Posterior vena cava (tissue), 2 donors: ENCODE results near the gene FCAMR. TPM values are rescaled to one million over a fixed set of nuclear protein-coding genes. Genes with fewer than 3 reads are reported as not detected.

ENCODE experiments used
- DNase-seq: peaks from one replicate; pipeline ENCODE4 v3.0.0-alpha.2; 2020; ENCODE audit warnings: low spot score
- intact Hi-C, 2 donors: fragments of 100-400 bp; cut with DNase I; formaldehyde crosslinking; loops; one replicate each; pipeline versions ENCODE4 v1.14.1 to v1.14.2; 2022 to 2023
- total RNA-seq, 2 donors: library from RNA; stranded (reverse); fragmentation: NEBNext Ultra II Directional; extraction: Animal tissue kit (Norgen Biotek cat#: 25700); gene quantifications; one replicate each; pipeline ENCODE4 v1.2.1, GENCODE V29; 2021
- donor health status: DM: yes; HTN: yes; CAD: no.
- donor health status: DM: yes; HTN: yes; CAD: no.

FCAMR gene
- total RNA-seq, 2 donors from 2014 or later, result not detected

DNA sequence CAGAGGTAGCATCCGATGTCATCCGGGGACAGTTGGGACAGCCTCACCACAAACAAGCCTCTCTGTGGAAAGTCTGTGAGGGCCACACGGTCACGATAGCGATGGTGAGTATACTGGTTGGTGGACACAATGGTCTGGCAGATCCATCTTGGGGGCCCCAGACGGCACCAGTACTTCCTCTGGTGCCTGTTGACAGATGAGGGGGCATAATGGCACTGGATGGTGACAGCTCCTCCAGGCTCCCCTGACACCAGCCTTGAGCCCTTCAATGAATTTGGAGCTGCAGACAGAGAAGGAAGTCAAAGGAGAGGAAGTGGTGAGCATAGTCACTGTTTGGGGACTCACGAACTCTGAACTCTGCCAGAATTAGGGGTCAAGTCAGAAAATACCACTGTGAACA, 8.0 kb downstream of the FCAMR start:
- DNase-seq, result no peak

DNA sequence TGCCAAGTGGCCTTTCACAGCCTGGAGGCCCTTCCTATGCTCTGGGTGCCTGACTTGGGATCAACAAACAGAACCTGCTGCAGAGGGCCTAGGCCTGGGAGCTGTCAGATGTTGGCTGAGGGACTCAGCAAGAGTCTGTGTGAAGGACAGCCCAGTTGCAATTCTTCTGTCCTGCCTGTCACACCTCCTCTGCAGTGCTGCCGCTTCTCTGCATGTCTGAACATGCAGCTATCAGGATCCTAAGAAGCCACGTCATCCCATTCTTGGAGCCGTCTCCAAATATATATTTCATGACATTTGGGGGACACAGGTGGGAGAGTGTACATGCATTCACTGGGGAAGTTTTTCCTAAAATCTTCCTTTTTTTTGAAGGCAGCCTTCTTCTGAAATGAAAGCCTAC, 8.6 kb downstream of the FCAMR start:
- intact Hi-C loops, result no loop called here
- DNase-seq, result no peak

More for the DNA sequence above, 8.0 kb downstream of the FCAMR start:
- intact Hi-C loops, result no loop called here

DNA sequence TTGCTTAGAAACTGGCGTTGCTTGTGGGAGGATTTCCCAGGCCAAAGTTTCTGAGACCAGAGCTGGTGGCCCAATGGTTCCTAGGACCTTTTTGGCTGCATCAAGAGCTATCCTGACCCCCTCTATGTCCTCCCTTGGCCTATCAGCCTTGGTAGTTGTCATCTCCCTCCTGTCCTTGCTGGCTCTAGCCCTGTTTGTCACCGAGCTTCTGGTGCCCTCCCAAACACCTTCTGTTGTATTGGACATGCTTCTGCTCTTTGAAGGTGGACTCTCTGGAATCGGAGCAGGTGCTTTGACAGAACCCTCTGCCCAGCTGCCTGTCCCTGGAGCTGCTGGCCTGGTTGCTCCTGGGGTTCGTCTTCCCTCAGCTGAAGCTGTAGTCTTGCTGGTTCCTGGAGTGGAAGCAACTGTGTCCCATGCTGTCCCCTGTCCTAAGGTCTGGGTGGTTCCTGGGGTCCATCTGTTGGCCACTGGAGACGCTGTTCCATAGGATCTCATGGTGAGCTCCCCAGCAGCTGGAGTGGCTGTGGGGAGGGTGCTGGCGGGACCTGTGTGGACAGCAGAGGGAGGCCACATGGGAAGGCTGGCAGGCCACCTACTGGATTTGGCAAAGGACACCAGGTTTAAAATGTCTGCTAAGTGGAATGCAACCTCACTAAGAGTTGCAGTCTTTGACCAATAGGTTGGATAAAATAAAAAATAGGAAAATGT, 9.4 kb downstream of the FCAMR start:
- intact Hi-C loops, result no loop called here
- no peak for DNase-seq

DNA sequence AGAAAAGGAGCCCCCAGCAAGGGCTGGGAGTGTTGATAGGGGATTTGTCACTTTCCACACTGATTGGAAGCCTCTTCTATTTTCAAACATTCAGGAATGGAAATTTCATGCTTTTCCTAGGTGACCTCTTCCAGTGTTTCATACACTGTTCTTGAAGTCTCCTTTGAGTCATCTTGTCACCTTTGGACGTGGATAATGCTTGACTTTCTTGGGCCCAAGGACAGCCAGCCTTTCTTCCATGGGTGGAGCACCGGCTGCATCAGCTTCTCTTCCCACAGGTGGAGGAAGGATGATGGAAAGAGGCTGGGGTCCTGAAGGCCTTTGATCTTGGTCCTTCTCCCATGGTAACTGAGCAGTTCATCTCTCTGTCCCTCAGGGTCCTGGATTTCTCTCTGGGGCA, 12.1 kb downstream of the FCAMR start:
- intact Hi-C loops, result no loop called here
- DNase-seq, result peak; percentile 14

DNA sequence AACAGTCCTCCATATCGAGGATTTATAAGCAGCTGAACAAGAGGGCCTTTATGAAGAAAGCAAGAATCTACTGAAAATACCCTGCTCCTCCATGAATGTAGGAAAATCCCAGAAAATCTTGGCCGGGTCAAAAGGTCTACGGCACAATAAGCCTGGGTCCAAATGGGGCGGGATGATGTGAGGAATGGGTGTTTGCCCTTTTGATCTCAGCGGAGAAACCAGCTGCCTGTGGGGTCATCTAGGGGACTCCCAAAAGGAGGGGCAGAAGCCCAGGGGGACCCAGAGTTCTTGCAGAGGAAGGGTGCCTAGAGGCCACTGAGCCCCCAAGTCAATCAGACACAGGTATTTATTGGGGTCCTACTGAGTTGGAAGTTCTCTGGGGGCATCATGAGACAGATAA, 12.6 kb downstream of the FCAMR start:
- intact Hi-C loops, result no loop called here
- peak; percentile 72 for DNase-seq

DNA sequence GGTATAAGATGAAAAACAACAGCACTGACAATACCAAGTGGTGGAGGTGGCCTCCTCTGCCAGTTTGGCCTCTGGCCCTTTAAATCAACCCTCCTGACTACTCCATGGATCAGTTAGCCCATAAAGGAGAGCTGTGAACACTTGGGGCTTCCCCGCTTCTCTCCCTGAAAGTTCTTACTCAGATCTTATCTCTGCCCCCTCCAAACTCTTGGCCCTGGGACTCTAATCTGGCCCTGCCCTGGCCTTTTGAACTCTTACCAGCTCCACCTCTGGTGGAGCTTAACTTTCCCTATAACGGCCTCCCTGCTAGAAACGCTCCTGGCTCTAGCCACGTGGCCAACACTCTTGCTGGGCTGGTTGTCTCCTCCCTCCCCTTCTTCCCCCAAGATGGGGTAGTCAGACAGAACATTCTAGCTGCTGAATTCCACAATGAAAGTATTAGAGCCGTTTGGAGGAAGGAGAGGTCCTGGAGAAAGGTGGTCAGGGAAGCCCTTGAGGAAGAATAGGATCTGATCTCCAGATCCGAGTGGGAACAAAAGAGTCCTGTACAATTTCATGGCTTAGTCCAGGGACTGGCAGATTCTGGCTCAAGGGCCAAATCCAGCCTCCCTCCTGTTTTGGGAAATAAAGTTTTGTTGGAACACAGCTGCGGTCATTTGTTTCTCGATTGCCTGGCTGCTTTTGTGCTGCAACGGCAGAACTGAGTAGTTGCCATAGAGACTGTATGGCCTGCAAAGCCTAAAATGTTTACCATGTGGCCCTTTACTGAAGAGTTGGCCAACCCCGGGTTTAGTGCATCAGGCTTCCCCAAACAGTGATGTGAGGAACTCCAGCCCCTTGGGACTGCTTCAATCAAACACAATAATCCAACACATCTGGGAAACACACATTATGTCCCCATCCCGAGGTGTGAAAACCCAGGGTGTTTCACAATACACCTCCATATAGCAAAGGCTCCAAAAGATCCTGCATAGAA, 14.5 kb downstream of the FCAMR start:
- intact Hi-C loops, result no loop called here
- no peak for DNase-seq

DNA sequence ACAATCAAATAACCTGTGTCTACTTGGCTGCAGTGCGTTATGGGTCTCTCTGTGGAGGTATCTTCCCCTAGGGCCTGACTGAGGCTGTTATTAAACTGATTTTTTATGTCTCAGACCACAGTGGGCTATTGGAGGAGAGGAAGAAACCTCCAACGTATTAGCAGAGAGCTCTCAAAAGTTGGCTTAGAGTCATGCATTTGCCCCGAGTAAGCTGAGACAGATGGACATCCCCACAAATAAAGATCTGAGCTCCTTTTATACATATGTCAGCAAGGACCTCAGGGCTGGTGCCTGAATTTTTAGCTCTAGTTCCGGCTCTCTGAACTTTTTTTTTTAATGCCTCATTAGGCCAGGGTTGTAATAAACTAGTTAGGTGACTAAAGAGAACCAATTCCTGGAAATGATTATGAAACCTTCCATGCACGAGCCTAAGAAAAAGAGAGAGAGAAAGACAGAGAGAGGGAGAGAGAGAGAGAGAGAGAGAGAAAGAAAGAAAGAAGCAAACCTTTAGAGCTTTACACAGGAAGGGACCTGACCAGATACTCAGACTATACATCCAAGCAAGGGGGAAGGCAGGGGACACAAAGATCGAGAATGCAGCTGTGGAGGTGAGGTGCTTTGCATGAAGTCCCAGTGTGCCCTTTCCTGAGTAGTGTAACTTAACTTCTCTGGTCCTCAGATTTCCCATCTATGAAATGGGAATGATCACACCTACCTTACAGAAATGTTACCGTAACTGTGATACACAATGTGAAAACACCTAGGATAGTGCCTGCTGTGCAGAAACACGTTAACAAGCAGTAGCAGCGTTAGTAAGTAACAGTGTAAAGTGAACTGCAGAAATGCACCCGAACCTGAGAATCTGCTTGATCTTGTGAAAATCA, 15.6 kb downstream of the FCAMR start:
- intact Hi-C loops, result no loop called here
- no peak for DNase-seq

DNA sequence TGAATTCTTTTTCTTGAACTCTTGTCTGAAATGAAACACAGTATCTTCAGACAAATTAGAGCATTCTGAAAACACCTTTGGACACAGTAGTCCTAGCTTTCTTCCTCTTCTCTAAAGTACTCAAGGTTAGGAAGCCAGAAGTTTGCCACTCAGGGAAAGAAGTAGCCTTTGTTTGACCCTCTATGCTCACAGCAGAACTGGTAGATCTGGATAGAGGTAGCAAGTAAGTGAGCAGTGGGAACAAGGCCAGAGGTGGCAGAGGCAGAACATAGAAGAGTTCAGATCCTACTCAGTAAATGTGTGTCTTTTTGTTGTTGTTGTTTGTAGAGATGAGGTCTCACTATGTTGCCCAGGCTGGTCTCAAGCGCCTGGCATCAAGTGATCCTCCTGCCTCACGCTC, 16.6 kb downstream of the FCAMR start:
- no peak for DNase-seq
- intact Hi-C loops, result no loop called here

DNA sequence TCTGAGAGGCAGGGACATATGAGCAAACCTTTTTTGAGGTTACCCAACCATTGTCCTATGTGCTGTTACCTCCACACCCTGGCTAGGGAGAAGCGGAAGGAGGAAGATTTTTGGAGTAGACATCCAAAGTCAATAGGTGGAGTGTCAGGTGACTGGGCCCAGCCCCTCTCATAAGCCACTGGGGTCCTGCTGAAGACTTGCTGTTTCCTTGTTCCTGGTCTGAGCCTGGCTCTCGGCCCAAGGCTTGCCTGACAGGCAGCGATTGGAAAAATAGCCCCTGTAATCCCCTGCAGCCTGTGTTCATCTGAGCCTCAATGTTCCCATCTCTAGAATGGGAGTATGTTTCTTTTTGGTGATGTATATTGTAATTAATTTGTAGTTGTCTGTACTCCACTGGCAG, 17.1 kb downstream of the FCAMR start:
- intact Hi-C loops, result no loop called here
- DNase-seq, result peak; percentile 60

DNA sequence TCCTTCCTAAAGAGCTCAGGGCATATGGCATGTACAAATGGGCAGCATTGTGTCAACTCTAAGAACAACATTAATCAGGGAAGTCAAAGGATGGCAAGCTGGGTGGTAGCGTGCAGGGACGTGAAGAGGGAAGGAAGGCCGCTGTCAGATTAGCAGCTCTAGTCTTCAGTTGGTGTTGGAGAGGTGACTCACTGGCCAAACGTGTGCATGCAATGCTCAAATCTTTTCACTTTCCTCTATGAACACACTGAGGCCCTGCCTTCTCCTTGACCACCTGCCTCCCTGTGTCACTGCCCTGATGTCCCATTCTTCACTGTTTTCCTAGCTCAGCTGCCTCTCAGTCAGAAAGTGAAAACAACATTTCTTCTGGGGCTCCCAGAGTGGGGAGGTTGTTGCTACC, 18.1 kb downstream of the FCAMR start:
- DNase-seq, result peak; percentile 31

DNA sequence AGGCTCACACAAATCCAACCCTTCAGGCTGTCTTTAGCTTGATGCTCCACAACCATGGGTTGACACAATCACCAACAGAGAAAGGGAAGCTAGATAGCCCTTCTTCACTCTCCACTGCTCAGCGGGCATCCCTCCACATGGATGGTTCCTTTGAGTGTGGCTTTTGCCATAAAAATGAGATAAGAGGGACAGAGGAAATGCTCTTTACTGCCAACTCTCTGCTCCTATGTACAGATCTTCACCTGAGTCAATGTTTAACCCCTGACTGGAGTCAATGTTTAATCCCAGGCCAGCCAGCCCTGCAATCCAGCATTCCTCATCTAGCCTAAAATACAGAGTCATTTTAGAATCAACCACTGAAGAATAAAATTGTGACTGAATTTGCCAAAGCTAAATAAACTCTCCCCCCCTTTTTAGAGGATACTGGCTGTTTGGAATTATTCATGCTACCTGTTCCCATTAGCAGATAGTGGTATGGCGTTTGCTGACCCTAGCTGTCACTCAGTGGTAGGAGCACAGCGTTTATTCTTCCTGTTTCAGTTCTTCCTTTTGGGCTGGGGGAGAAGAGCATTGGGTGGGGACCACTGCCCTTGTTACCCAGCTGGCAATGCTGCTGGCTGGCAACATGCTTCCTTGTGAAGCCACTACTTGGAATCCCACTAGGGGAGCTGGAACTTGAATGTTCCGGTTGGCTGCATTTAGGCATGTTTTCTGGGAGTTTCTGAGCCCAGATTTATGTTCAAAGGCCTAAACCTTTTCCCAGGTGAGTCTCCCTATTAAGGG, 18.8 kb downstream of the FCAMR start:
- peak; percentile 25 for DNase-seq
- intact Hi-C loops, result no loop called here

More for the DNA sequence above, 18.1 kb downstream of the FCAMR start:
- intact Hi-C loops, result no loop called here

DNA sequence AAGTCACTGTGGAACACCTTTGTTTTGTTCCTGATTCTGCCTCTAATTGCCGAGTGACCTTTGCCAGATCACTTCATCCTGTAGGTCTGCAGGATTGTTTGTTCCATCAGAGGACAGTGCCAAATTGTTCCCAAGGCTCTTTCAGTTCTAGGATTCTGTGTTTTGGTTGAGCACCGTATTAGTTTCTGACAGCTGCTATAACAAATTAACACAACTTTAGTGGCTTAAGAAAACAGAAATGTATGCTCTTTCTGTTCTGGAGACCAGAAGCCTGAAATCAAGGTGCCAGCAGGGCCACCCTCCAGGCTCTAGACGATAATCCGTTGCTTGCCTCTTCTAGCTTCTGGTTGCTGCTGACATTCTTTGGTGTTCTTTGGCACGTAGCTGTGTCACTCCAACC, 20.6 kb downstream of the FCAMR start:
- intact Hi-C loops, result no loop called here

DNA sequence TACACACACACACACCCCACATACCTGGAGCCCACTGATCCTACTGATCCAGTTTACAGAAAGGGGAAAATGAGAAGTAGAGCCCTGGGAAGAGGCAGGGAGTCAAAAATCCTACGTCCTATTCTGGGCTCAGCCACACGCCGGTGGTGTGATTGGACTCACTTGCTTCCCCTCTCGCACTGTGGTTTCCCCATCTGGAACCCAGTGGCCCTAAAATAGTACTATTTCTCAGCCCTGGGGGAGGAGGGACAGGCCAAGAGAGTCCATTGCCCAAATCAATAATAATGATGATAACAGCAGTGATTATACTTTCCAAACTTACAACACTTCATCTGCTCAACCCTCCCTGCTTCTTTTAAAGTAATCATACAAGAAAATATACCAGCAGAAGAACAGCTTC, 21.1 kb downstream of the FCAMR start:
- peak; percentile 41 for DNase-seq
- intact Hi-C loops, result no loop called here

More for the DNA sequence above, 20.6 kb downstream of the FCAMR start:
- DNase-seq, result peak; percentile 6

DNA sequence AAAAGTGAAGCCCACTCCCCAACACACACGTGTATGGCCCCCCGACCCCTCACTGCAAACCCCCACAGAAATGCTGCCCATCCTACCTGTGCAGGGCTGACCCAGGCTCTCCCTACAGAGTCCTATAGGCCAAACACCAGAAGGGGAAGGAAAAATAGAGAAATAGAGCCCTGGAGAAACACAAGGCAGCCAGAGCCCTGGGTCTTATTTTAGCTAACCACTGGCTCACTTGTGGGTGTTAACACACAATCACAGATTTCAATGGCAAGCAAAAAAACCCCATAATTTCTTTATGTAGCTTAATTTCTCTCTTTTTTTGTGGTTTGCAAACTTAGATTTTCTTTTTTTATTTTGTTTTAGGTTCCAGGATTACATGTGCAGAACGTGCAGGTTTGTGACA, 23.0 kb downstream of the FCAMR start:
- intact Hi-C loops, result no loop called here
- no peak for DNase-seq

DNA sequence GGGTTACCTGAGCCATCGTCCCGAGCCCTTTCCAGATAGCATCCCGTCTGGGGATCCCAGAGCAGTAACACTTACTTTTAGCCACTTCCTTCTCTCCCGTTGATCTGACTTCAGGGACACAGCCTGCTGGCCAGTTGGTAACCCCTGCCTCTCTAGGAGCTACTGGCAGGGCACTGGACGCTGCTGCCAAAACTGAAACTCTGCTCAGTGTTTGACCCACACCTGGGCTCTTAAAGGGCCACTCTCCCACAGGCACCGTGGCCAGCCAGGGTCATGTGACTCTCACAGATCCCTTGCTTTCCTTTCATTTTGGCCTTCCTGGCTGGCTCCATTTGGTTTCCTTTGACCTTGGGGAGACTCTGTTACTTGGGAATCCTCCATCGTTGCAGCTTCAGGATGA, 24.0 kb downstream of the FCAMR start, which contains the start of gene PIGR:
Gene PIGR, minus strand, starts transcription at position 206 of the 400 bp plus-strand sequence. CDS start 5,935 bp downstream, outside the sequence.
- DNase-seq, result no peak
- intact Hi-C loops, result no loop called here

DNA sequence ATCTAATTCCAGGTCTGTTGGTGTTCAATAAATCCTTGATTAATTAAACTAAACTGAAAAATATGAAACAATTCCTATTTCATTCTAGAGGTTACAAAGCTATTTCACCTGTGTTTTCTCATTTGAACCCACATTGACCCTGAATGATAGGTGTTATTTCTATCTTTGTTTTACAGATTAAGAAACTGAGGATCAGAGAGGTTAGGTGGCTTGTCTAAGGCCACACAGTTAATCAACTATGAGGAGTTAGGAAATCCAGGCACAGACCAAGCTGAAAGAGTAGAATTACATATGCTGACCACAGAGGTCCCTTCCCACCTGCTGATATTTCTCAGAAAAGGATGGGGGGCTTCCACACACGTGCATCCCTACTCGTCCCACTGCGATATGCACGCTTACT, 24.5 kb downstream of the FCAMR start:
- no peak for DNase-seq
- intact Hi-C loops, result no loop called here

DNA sequence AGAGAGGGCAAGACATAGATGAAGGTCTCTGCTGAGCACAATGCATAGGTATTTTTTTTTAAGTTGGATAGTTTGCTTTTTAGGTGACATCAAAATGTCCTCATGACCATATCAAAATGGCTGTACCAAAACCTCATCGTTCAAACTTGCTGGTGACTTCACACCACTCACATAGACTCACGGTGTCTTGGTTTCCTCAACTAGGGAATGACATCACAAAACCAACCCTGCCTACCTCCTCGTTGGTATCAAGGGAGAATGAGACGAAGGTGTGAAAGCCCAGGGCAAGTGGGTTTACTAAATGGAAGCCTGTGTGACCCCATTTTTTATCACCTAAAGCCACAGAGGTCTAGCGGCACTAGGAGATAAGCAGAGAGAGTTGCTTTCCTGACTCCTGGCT, 25.6 kb downstream of the FCAMR start:
- no peak for DNase-seq
- intact Hi-C loops, result no loop called here

DNA sequence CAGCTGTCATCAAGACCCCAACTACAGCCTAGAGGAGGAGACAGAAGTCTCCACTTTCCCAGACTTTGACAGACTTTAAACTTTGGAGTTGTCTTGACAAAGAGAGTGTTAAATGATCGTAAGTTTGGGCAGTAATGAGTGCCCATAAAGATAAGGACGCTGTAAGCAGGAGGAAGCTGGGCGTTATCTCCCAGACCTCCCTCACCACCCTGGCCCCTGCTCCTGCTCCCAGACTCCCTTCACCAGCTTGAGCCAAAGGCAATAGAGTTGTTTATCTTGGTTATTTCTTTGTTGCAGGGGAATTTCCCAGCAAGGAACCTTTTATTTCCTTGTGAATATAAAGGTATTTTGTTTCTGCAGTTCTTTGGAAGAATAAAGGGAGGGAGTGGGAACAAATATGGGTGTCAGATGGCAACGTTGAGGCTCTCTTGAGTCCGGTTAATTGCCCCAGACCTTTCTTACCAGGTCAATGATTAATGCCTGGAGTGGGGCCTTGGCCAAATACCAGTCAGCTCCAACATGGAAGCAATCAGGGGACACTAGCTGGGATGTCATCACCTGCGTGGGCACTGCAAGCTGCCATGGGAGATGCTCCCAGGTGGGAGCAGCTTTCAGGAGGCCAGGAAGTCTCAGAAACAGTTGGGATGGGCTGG, 28.4 kb downstream of the FCAMR start:
- no peak for DNase-seq
- intact Hi-C loops, result no loop called here
